Trophoblast cell (in vitro differentiated cells and primary cell): ENCODE measurements around the gene CA12.

Experiments used
- DNase-seq, 2 donors: peaks; one replicate each; pipeline ENCODE4 v3.0.0-alpha.2; 2016
- H2AFZ ChIP-seq: 2 replicates; pipeline ENCODE4 v1.6.1; 2013; ENCODE audit warnings: low read length, moderate library complexity, mild to moderate bottlenecking; ENCODE audit not compliant: insufficient read depth, poor library complexity
- H2AK5ac ChIP-seq: 2 replicates; pipeline ENCODE4 v1.6.1; 2013; ENCODE audit warnings: mild to moderate bottlenecking, low read length
- H2BK120ac ChIP-seq: 2 replicates; pipeline ENCODE4 v1.6.1; 2013; ENCODE audit warnings: low read length, mild to moderate bottlenecking, moderate library complexity; ENCODE audit not compliant: insufficient read depth, poor library complexity
- H2BK12ac ChIP-seq: 2 replicates; pipeline ENCODE4 v1.6.1; 2013; ENCODE audit warnings: mild to moderate bottlenecking, low read length, moderate library complexity
- H2BK5ac ChIP-seq: 2 replicates; pipeline ENCODE4 v1.6.1; 2013; ENCODE audit warnings: low read length, low read depth, moderate library complexity, mild to moderate bottlenecking; ENCODE audit not compliant: poor library complexity
- H3K14ac ChIP-seq: 2 replicates; pipeline ENCODE4 v1.6.1; 2013; ENCODE audit warnings: mild to moderate bottlenecking, low read length
- H3K18ac ChIP-seq: 2 replicates; pipeline ENCODE4 v1.6.1; 2013; ENCODE audit warnings: mild to moderate bottlenecking, low read length
- H3K23ac ChIP-seq: 2 replicates; pipeline ENCODE4 v1.6.1; 2013; ENCODE audit warnings: low read length
- H3K27ac ChIP-seq: 2 replicates; pipeline ENCODE4 v1.5.1; 2013; ENCODE audit warnings: low read depth, mild to moderate bottlenecking, inconsistent platforms, low read length, moderate library complexity
- H3K27me3 ChIP-seq: 2 replicates; pipeline ENCODE4 v1.6.1; 2013; ENCODE audit warnings: inconsistent platforms, mild to moderate bottlenecking, low read length, moderate library complexity; ENCODE audit not compliant: insufficient read depth
- H3K36me3 ChIP-seq, 2 experiments: 1 replicate in 1 of 2; 2 replicates in 1 of 2; pipeline ENCODE4 v1.6.1; 2013; ENCODE audit warnings: low read length in 2 of 2, mild to moderate bottlenecking in 2 of 2, moderate library complexity in 1 of 2; ENCODE audit not compliant: insufficient read depth in 2 of 2, control insufficient read depth in 1 of 2
- H3K4ac ChIP-seq: 2 replicates; pipeline ENCODE4 v1.6.1; 2013; ENCODE audit warnings: low read depth, mild to moderate bottlenecking, low read length, moderate library complexity
- H3K4me1 ChIP-seq, 2 experiments: 1 replicate in 1 of 2; 2 replicates in 1 of 2; pipeline ENCODE4 v1.6.1; 2013; ENCODE audit warnings: low read length in 2 of 2, mild to moderate bottlenecking in 2 of 2, moderate library complexity in 1 of 2; ENCODE audit not compliant: insufficient read depth in 2 of 2, control insufficient read depth in 1 of 2
- H3K4me2 ChIP-seq: 2 replicates; pipeline ENCODE4 v1.6.1; 2013; ENCODE audit warnings: inconsistent platforms, mild to moderate bottlenecking, low read length, moderate library complexity
- H3K4me3 ChIP-seq: 2 replicates; pipeline ENCODE4 v1.5.1; 2013; ENCODE audit warnings: mild to moderate bottlenecking, low read depth, low read length, inconsistent platforms
- H3K79me1 ChIP-seq: one replicate; pipeline ENCODE4 v1.6.1; 2013; ENCODE audit warnings: low read length
- H3K79me2 ChIP-seq: 2 replicates; pipeline ENCODE4 v1.6.1; 2013; ENCODE audit warnings: low read length, mild to moderate bottlenecking; ENCODE audit not compliant: control insufficient read depth, insufficient read depth, poor library complexity
- H3K9ac ChIP-seq: 2 replicates; pipeline ENCODE4 v1.6.1; 2013; ENCODE audit warnings: mild to moderate bottlenecking, low read length
- H3K9me3 ChIP-seq: 2 replicates; pipeline ENCODE4 v1.6.1; 2013; ENCODE audit warnings: low read depth, mild to moderate bottlenecking, control low read depth, inconsistent platforms, low read length; ENCODE audit not compliant: insufficient read depth
- H4K12ac ChIP-seq: 2 replicates; pipeline ENCODE4 v1.6.1; 2013; ENCODE audit warnings: low read depth, mild to moderate bottlenecking, low read length, moderate library complexity
- H4K8ac ChIP-seq: 2 replicates; pipeline ENCODE4 v1.6.1; 2013; ENCODE audit warnings: low read depth, mild to moderate bottlenecking, low read length, moderate library complexity
- H4K91ac ChIP-seq: one replicate; pipeline ENCODE4 v1.6.1; 2013; ENCODE audit warnings: low read depth, mild to moderate bottlenecking, low read length, moderate library complexity
- WGBS: extraction: QIAGEN DNeasy Blood & Tissue Kit; methylation state at CpG from one replicate; pipeline ENCODE4 v1.1.7; 2013; ENCODE audit warnings: missing lambda C conversion rate; ENCODE audit not compliant: insufficient read length, insufficient coverage; ENCODE audit errors: extremely low coverage; 5-methylcytosine and 5-hydroxymethylcytosine counted together

Gene CA12

DNA sequence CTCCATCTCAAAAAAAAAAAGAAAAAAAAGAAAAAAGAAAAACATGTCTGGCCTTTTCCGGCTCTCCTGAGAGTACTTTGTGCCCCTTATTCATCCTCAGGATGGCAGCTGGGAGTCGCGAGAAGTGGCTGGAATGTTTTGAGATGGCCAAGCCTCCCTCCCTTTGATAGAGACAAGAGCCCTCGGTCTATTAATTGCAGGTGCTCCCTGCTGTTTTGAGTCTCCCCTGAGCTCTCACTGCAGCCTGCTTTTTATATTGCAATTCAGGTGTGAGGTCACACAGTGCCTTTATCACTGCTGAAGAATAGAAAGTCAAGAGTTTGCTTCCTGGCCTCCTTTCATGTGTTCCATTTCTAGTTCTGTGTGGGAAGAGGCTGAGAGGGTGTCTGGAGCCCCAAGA, 10.9 kb downstream of the CA12 start:
- no CpG with 5 or more reads among the region's 4 CpGs for WGBS
- Histone ChIP-seq H2AFZ (no peak overlapping the region), H4K12ac (no peak overlapping the region), H2AK5ac (no peak overlapping the region), H3K23ac (no peak overlapping the region), H3K27me3 (no peaks in the 10 kb centered on the region), H3K4ac (no peak overlapping the region), H3K79me1 (no peaks in the 10 kb centered on the region), H3K4me1 (peaks cover 0 to 11% of the 10 kb centered on the region in 2 experiments), H3K36me3 (no peaks in the 10 kb centered on the region), H3K4me3 (no peak overlapping the region), H3K9me3 (no peaks in the 10 kb centered on the region), H3K18ac (no peak overlapping the region), H3K27ac (no peak overlapping the region), H2BK120ac (no peak overlapping the region), H4K8ac (no peak overlapping the region), H3K4me2 (no peak overlapping the region), H3K9ac (no peak overlapping the region), H3K79me2 (no peaks in the 10 kb centered on the region), H2BK5ac (no peak overlapping the region), H2BK12ac (no peak overlapping the region), H3K14ac (no peak overlapping the region), H4K91ac (no peak overlapping the region)
- no peak for DNase-seq

DNA sequence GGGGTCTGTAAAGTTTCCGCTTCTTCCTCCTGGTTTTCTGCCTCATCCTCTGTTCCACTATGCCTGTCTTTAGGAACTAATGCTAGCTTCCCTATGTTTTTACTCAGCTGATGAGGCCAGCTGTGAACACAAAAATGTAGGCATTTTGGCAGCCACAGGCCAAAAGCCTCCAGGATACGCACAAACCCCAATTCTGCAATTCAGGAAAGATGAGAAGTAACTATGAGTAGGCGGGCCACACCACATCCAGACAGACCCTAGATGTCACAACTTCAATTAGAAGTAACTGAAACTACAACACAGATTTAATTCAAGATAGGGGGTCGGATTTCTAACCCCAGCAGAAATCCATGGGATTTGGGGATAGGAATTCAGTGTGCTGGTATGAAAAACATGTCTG, 11.9 kb downstream of the CA12 start:
- no peak overlapping the region for H2AFZ ChIP-seq
- WGBS = no CpG with 5 or more reads among the region's 4 CpGs

DNA sequence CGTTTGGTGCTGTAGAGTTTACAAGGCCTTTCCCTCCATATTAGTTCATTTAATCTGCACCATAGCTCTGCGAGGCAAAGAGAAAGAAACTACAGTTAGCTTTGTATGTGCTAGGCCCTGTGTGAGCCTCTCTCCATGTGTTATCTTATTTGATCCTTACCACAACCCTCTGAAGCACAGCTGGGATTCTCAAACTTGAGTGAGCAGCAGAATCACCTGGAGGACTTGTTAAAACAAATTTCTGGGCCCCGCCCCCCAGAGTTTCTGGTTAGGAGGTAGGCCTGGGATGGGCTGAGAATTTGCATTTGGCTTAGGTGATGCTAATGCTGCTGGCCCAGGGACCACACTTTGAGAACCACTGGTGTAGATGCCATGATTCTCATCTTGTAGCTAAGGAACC, 12.3 kb downstream of the CA12 start:
- Histone ChIP-seq H3K79me2 (no peaks in the 10 kb centered on the region), H2BK12ac (no peak overlapping the region), H3K27ac (no peak overlapping the region), H3K18ac (no peak overlapping the region), H2BK120ac (no peak overlapping the region), H3K4ac (no peak overlapping the region), H3K27me3 (no peaks in the 10 kb centered on the region), H3K79me1 (no peaks in the 10 kb centered on the region), H3K9ac (no peak overlapping the region), H2BK5ac (no peak overlapping the region), H3K4me3 (no peak overlapping the region), H3K4me1 (peaks cover 0 to 11% of the 10 kb centered on the region in 2 experiments), H3K36me3 (no peaks in the 10 kb centered on the region), H4K12ac (no peak overlapping the region), H3K9me3 (no peaks in the 10 kb centered on the region), H2AK5ac (no peak overlapping the region), H3K4me2 (no peak overlapping the region), H4K91ac (no peak overlapping the region), H2AFZ (no peak overlapping the region), H3K14ac (no peak overlapping the region), H3K23ac (no peak overlapping the region), H4K8ac (no peak overlapping the region)
- no CpG with 5 or more reads among the region's 3 CpGs for WGBS
- no peak for DNase-seq

More for the DNA sequence above, 11.9 kb downstream of the CA12 start:
- H3K4ac ChIP-seq = no peak overlapping the region
- no peak overlapping the region for H3K18ac ChIP-seq
- H3K4me2 ChIP-seq = no peak overlapping the region
- H3K4me1 ChIP-seq = peaks cover 0 to 11% of the 10 kb centered on the region in 2 experiments
- no peaks in the 10 kb centered on the region for H3K79me1 ChIP-seq
- no peak overlapping the region for H2BK12ac ChIP-seq
- no peak overlapping the region for H4K12ac ChIP-seq
- H3K36me3 ChIP-seq = no peaks in the 10 kb centered on the region
- no peak overlapping the region for H2AK5ac ChIP-seq
- H4K8ac ChIP-seq = no peak overlapping the region
- H3K23ac ChIP-seq = no peak overlapping the region
- no peak overlapping the region for H3K9ac ChIP-seq
- H2BK120ac ChIP-seq = no peak overlapping the region
- H3K27me3 ChIP-seq = no peaks in the 10 kb centered on the region
- H3K27ac ChIP-seq = no peak overlapping the region
- H4K91ac ChIP-seq = no peak overlapping the region
- DNase-seq = no peak
- no peak overlapping the region for H3K14ac ChIP-seq
- no peak overlapping the region for H3K4me3 ChIP-seq
- H3K79me2 ChIP-seq = no peaks in the 10 kb centered on the region
- H2BK5ac ChIP-seq = no peak overlapping the region
- H3K9me3 ChIP-seq = no peaks in the 10 kb centered on the region

DNA sequence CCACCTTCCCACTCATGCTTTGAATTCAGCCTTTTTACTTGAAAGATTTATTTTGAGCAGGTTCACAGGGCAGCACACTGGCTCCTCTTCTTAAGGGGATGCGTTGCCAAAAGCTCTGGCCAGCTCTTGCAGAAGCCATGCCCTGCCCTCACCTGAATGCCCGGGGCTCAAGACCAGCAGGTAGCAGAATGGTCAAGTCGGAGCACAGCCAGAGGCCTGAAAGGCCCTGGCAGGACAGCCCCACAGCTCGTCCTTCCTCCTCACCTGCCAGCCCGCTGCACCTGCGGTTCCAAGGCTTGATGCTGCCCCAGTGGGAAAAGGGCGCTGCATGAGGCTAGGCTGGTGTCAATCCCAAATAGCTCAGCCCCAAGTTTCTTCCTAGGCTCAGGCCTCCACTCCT, 13.1 kb downstream of the CA12 start:
- Histone ChIP-seq H2AK5ac (no peak overlapping the region), H3K9ac (no peak overlapping the region), H3K79me1 (no peaks in the 10 kb centered on the region), H3K36me3 (no peaks in the 10 kb centered on the region), H4K91ac (no peak overlapping the region), H2BK5ac (no peak overlapping the region), H2BK12ac (no peak overlapping the region), H2AFZ (no peak overlapping the region), H3K14ac (no peak overlapping the region), H2BK120ac (no peak overlapping the region), H3K23ac (no peak overlapping the region), H3K4me2 (no peak overlapping the region), H3K4ac (no peak overlapping the region), H3K27me3 (no peaks in the 10 kb centered on the region), H3K4me1 (peaks cover 0 to 7% of the 10 kb centered on the region in 2 experiments), H3K18ac (no peak overlapping the region), H3K4me3 (no peak overlapping the region), H3K9me3 (no peaks in the 10 kb centered on the region), H4K12ac (no peak overlapping the region), H3K27ac (no peak overlapping the region), H3K79me2 (no peaks in the 10 kb centered on the region), H4K8ac (no peak overlapping the region)
- WGBS = no CpG with 5 or more reads among the region's 7 CpGs
- no peak for DNase-seq
